ENCODE measurements around the gene UBA6.

DNA sequence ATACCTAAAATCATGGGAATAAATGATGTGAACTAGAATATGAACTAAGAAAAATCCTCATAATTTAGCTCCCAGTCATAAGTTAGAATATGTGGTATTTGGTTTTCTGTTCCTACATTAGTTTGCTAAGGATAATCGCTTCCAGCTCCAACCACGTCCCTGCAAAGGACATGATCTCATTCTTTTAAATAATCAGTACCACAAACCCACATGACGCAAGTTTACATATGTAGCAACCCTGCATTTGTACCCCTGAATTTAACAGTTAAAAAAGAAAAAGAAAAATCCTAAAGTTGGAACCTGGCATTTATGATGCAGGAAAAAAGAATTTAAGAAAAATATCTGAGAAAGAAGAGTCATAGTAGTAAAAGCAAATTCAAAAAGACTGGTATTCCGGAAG is 13.3 kb downstream of the UBA6 start:
- TF ChIP-seq, protein P1, sequence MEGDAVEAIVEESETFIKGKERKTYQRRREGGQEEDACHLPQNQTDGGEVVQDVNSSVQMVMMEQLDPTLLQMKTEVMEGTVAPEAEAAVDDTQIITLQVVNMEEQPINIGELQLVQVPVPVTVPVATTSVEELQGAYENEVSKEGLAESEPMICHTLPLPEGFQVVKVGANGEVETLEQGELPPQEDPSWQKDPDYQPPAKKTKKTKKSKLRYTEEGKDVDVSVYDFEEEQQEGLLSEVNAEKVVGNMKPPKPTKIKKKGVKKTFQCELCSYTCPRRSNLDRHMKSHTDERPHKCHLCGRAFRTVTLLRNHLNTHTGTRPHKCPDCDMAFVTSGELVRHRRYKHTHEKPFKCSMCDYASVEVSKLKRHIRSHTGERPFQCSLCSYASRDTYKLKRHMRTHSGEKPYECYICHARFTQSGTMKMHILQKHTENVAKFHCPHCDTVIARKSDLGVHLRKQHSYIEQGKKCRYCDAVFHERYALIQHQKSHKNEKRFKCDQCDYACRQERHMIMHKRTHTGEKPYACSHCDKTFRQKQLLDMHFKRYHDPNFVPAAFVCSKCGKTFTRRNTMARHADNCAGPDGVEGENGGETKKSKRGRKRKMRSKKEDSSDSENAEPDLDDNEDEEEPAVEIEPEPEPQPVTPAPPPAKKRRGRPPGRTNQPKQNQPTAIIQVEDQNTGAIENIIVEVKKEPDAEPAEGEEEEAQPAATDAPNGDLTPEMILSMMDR (IDR thresholded peaks at IDR 0.05; ENCODE audit: low read length), result no peak
- TF ChIP-seq EZH2phosphoT487 (IDR thresholded peaks at IDR 0.05; ENCODE audit: low read length) (no peak), EZH2 (optimal IDR thresholded peaks at IDR 0.05; ENCODE audit: low read depth, low read length) (no peak)
